Measurements from ENCODE around the gene CYP2S1.
"Not testable (repeated sequence)": the region's sequence is repeated elsewhere in the genome, so short reads cannot be mapped to it uniquely, and the experiment has no call there.

CYP2S1 gene

GRCh38 chr19:41226053-41226873 lies 33.2 kb downstream of the CYP2S1 start:
- DNase-seq (ENCODE audit: low read depth in 2 of 2): peak in 1 of 2 donors; percentile 25

GRCh38 chr19:41226874-41227390 lies 33.9 kb downstream of the CYP2S1 start:
- no peak for DNase-seq (ENCODE audit: low read depth in 2 of 2)

GRCh38 chr19:41228486-41228885 lies 35.5 kb downstream of the CYP2S1 start:
- DNase-seq (ENCODE audit: low read depth in 2 of 2): no peak

- not testable (repeated sequence) for DNase-seq (ENCODE audit: low read depth in 2 of 2)
These were observed 36.3 kb downstream of the CYP2S1 start for GRCh38 chr19:41229338-41229737.

GRCh38 chr19:41230067-41230857 lies 37.2 kb downstream of the CYP2S1 start:
- no peak for DNase-seq (ENCODE audit: low read depth in 2 of 2)

- DNase-seq (ENCODE audit: low read depth in 2 of 2): no peak
These were observed 39.7 kb downstream of the CYP2S1 start for GRCh38 chr19:41232686-41233085.

GRCh38 chr19:41233748-41234240 lies 40.8 kb downstream of the CYP2S1 start:
- DNase-seq (ENCODE audit: low read depth in 2 of 2): no peak

- no peak for DNase-seq (ENCODE audit: low read depth in 2 of 2)
These were observed 41.6 kb downstream of the CYP2S1 start for GRCh38 chr19:41234512-41235168.

GRCh38 chr19:41235480-41235879 lies 42.5 kb downstream of the CYP2S1 start:
- DNase-seq (ENCODE audit: low read depth in 2 of 2): no peak

GRCh38 chr19:41238244-41238643 lies 45.2 kb downstream of the CYP2S1 start:
- no peak for DNase-seq (ENCODE audit: low read depth in 2 of 2)

GRCh38 chr19:41239363-41239762 lies 46.3 kb downstream of the CYP2S1 start:
- DNase-seq (ENCODE audit: low read depth in 2 of 2): no peak

GRCh38 chr19:41239961-41240574 lies 47.0 kb downstream of the CYP2S1 start:
- DNase-seq (ENCODE audit: low read depth in 2 of 2): no peak

GRCh38 chr19:41241859-41242258 lies 48.8 kb downstream of the CYP2S1 start:
- DNase-seq (ENCODE audit: low read depth in 2 of 2): no peak

GRCh38 chr19:41244117-41244516 lies 51.1 kb downstream of the CYP2S1 start:
- DNase-seq (ENCODE audit: low read depth in 2 of 2): no peak

GRCh38 chr19:41245843-41246242 lies 52.8 kb downstream of the CYP2S1 start:
- no peak for DNase-seq (ENCODE audit: low read depth in 2 of 2)

GRCh38 chr19:41248895-41249294 lies 55.9 kb downstream of the CYP2S1 start:
- DNase-seq (ENCODE audit: low read depth in 2 of 2): no peak

GRCh38 chr19:41249707-41250423 lies 56.8 kb downstream of the CYP2S1 start:
- DNase-seq (ENCODE audit: low read depth in 2 of 2): no peak

GRCh38 chr19:41253660-41254059 lies 60.6 kb downstream of the CYP2S1 start:
- DNase-seq (ENCODE audit: low read depth in 2 of 2): no peak

- no peak for DNase-seq (ENCODE audit: low read depth in 2 of 2)
These were observed 62.2 kb downstream of the CYP2S1 start for GRCh38 chr19:41255171-41255570.
